Uterus (tissue), 2 donors: ENCODE measurements around the gene DIAPH3.

Experiments
- CTCF ChIP-seq, 4 experiments: fragments of 200-600 bp in 2 of 4; fragments of 450-650 bp in 2 of 4; sonication (generic) in 2 of 4; IDR thresholded peaks; one replicate each; pipeline ENCODE4 v1.5.1; 2016 to 2019; ENCODE audit warnings: antibody characterized with exemption in 4 of 4, mild to moderate bottlenecking in 2 of 4, moderate library complexity in 1 of 4
- POLR2A ChIP-seq, 2 donors: fragments of 450-650 bp; IDR thresholded peaks; one replicate each; pipeline ENCODE4 v1.6.1; 2016; ENCODE audit warnings: antibody characterized with exemption in 2 of 2, mild to moderate bottlenecking in 1 of 2, moderate library complexity in 1 of 2

DNA sequence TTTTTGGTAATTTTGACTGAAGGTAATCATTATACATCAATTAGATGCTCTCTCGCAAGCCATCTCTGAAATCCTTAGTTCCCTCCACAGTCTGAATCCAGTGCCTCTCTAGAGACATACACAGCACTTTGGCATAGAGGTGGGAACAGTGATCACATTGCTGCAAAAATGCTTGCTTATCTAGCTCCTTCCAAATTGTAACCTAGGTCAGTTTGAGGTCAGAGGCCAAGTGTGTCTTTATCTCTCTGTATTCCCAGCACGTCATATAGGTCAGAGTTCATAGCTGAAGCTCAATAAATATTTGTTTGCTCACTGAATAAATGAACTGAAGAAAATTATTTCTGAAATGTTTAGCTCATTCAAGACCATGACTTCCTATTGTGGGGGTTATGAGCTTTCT lies 462.5 kb downstream of the DIAPH3 start:
- TF ChIP-seq CTCF (IDR thresholded peaks at IDR 0.05) (no peak), POLR2A (IDR thresholded peaks at IDR 0.05) (no peak)
